K562 (cell line): ENCODE data around the gene SEC16A.

Experiments
- EZH2 ChIP-seq: IDR thresholded peaks from 2 replicates; pipeline ENCODE4 v1.6.1; 2012; ENCODE audit warnings: low read depth, mild to moderate bottlenecking, inconsistent platforms, low read length, borderline replicate concordance
- FOS ChIP-seq: IDR thresholded peaks from 3 replicates; pipeline ENCODE4 v1.6.1; 2011; ENCODE audit not compliant: insufficient read length; ENCODE audit errors: extremely low read depth
- ZNF274 ChIP-seq: IDR thresholded peaks from 2 replicates; pipeline ENCODE4 v1.6.1; 2011; ENCODE audit warnings: low read depth, mild to moderate bottlenecking, low read length, moderate library complexity, borderline replicate concordance
- TF ChIP-seq, protein P1 (sequence below), 3 experiments: IDR thresholded peaks in 2 of 3; conservative IDR thresholded peaks in 1 of 3; 2 replicates each; pipeline ENCODE4 v1.5.1; 2011 to 2012; ENCODE audit warnings: low read length in 3 of 3, mild to moderate bottlenecking in 3 of 3, control low read depth in 2 of 3, improper control_type of control experiment in 1 of 3, inconsistent platforms in 1 of 3, low read depth in 1 of 3, mixed read lengths in 1 of 3, moderate library complexity in 1 of 3; ENCODE audit not compliant: insufficient read depth in 2 of 3

DNA sequence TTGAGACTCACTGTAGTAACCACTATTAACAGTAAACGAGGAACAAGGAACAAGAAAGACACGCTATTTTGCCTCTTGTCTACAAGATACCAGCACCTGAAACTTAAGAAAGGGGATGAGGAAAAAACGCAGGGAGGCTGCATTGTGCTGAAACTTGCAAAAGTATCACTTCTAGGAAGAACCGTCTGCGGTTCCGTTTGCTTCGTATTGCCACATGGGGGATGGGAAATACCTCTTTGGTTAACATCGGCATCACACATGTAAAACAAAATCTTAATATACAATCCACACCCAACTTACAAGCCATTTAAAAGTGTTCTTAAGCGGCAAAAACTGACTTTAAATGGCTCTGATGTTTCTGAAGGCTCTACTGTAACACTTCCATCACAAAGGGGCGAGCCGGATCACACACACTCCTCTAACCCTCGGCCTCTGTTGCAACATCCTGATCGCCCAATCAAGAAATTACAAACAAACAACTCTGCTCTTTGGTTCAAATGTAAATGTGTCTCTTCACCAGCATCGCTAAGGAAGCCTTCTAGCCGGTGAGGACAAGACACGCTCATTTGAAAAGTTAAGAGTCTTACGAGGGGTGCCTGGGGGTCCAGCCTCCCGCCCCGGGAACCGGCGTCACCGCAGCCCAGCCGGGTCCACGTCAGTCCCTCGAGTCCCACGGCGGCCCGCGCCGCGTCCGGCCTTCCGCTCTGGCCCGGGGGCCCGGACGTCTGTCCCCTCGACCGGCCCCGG, 621 bp downstream of the SEC16A start:
- no peak for TF ChIP-seq FOS
- TF ChIP-seq, protein P1, sequence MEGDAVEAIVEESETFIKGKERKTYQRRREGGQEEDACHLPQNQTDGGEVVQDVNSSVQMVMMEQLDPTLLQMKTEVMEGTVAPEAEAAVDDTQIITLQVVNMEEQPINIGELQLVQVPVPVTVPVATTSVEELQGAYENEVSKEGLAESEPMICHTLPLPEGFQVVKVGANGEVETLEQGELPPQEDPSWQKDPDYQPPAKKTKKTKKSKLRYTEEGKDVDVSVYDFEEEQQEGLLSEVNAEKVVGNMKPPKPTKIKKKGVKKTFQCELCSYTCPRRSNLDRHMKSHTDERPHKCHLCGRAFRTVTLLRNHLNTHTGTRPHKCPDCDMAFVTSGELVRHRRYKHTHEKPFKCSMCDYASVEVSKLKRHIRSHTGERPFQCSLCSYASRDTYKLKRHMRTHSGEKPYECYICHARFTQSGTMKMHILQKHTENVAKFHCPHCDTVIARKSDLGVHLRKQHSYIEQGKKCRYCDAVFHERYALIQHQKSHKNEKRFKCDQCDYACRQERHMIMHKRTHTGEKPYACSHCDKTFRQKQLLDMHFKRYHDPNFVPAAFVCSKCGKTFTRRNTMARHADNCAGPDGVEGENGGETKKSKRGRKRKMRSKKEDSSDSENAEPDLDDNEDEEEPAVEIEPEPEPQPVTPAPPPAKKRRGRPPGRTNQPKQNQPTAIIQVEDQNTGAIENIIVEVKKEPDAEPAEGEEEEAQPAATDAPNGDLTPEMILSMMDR (IDR thresholded peaks at IDR 0.05 in 2 of 3, conservative IDR thresholded peaks at IDR 0.05 in 1 of 3; ENCODE audit: insufficient read depth in 2 of 3, low read depth in 1 of 3, low read length in 3 of 3): no peak
- TF ChIP-seq ZNF274: no peak
- no peak for TF ChIP-seq EZH2
